OCI-LY3 (cell line): ENCODE measurements around the gene TULP4.
A peak's percentile ranks its signal among the peaks of the same experiment; 100 is the strongest.

Experiments used
- H2AFZ ChIP-seq: fragments of 200-600, 300-600 bp; shearing (Covaris generic); 2 replicates; pipeline ENCODE4 v1.6.0; 2014; ENCODE audit warnings: antibody characterized with exemption, low read depth, low read length
- H3K27ac ChIP-seq: fragments of 200-600, 300-600 bp; sonication (generic); 2 replicates; pipeline ENCODE4 v1.5.1; 2014; ENCODE audit warnings: mild to moderate bottlenecking, low read length, moderate library complexity, mixed read lengths
- H3K27me3 ChIP-seq: fragments of 200-600, 300-600 bp; sonication (generic); 2 replicates; pipeline ENCODE4 v1.6.1; 2014; ENCODE audit warnings: low read depth, low read length, mixed read lengths
- H3K36me3 ChIP-seq: fragments of 200-600, 300-600 bp; sonication (generic); replicated peaks from 2 replicates; pipeline ENCODE3; 2014; ENCODE audit warnings: low read depth, low read length, mixed read lengths
- H3K4me1 ChIP-seq: fragments of 300-600, 200-600 bp; sonication (generic); 2 replicates; pipeline ENCODE4 v1.6.1; 2014; ENCODE audit warnings: low read length, mixed read lengths
- H3K4me2 ChIP-seq: fragments of 200-600, 300-600 bp; sonication (generic); 2 replicates; pipeline ENCODE4 v1.6.1; 2014; ENCODE audit warnings: low read length, mixed read lengths
- H3K4me3 ChIP-seq: fragments of 300-600, 200-600 bp; sonication (generic); 2 replicates; pipeline ENCODE4 v1.5.1; 2014; ENCODE audit warnings: antibody characterized with exemption, mild to moderate bottlenecking, low read length, moderate library complexity
- H3K79me2 ChIP-seq: fragments of 300-600, 200-600 bp; shearing (Covaris generic); 2 replicates; pipeline ENCODE4 v1.6.1; 2014; ENCODE audit warnings: mild to moderate bottlenecking, low read length, mixed read lengths
- H3K9ac ChIP-seq: fragments of 300-600, 200-600 bp; shearing (Covaris generic); 2 replicates; pipeline ENCODE4 v1.6.0; 2014; ENCODE audit warnings: mild to moderate bottlenecking, low read length, moderate library complexity
- H3K9me3 ChIP-seq: fragments of 200-600, 300-600 bp; shearing (Covaris generic); 2 replicates; pipeline ENCODE4 v1.6.1; 2014; ENCODE audit warnings: low read length, mixed read lengths; ENCODE audit not compliant: insufficient read depth
- H4K20me1 ChIP-seq: fragments of 200-600, 300-600 bp; sonication (generic); 2 replicates; pipeline ENCODE4 v1.6.1; 2016; ENCODE audit warnings: low read length, mixed read lengths; ENCODE audit not compliant: insufficient read depth
- EZH2phosphoT487 ChIP-seq: fragments of 200-600 bp; shearing (Covaris generic); IDR thresholded peaks from 2 replicates; pipeline ENCODE4 v1.6.1; 2018; ENCODE audit warnings: antibody characterized with exemption, mixed run types, low read depth
- TF ChIP-seq, protein P1 (sequence below): fragments of 200-600, 300-600 bp; sonication (generic); IDR thresholded peaks from 2 replicates; pipeline ENCODE4 v1.5.1; 2014; ENCODE audit warnings: antibody characterized with exemption, low read length, low read depth

The TULP4 gene

DNA sequence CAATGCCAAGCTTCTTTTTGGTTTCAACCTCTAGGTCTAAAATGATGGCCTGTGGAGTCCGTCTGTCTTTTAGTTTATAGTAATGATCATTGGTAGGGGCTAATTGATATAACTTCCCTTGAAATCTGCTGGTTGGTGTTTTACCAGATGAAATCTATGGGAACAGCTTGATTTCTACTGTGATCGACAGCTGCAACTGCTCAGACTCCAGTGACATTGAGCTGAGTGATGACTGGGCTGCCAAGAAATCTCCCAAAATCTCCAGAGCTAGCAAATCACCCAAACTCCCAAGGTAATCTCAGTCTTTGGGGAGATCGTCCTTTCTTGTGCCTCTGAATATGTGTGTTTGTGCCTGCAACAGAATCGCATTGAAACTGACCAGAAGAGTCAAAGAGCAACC lies 177.2 kb downstream of the TULP4 start:
- no peak overlapping the region for H3K4me2 ChIP-seq
- no peak overlapping the region for H2AFZ ChIP-seq
- no peak overlapping the region for H3K9ac ChIP-seq
- H3K4me1 ChIP-seq = no peaks in the 10 kb centered on the region
- TF ChIP-seq, protein P1, sequence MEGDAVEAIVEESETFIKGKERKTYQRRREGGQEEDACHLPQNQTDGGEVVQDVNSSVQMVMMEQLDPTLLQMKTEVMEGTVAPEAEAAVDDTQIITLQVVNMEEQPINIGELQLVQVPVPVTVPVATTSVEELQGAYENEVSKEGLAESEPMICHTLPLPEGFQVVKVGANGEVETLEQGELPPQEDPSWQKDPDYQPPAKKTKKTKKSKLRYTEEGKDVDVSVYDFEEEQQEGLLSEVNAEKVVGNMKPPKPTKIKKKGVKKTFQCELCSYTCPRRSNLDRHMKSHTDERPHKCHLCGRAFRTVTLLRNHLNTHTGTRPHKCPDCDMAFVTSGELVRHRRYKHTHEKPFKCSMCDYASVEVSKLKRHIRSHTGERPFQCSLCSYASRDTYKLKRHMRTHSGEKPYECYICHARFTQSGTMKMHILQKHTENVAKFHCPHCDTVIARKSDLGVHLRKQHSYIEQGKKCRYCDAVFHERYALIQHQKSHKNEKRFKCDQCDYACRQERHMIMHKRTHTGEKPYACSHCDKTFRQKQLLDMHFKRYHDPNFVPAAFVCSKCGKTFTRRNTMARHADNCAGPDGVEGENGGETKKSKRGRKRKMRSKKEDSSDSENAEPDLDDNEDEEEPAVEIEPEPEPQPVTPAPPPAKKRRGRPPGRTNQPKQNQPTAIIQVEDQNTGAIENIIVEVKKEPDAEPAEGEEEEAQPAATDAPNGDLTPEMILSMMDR = no peak
- no peak for TF ChIP-seq EZH2phosphoT487
- H4K20me1 ChIP-seq = no peaks in the 10 kb centered on the region
- no peaks in the 10 kb centered on the region for H3K36me3 ChIP-seq
- H3K79me2 ChIP-seq = no peaks in the 10 kb centered on the region
- no peak overlapping the region for H3K4me3 ChIP-seq
- no peaks in the 10 kb centered on the region for H3K27me3 ChIP-seq
- no peaks in the 10 kb centered on the region for H3K9me3 ChIP-seq
- H3K27ac ChIP-seq = no peak overlapping the region

DNA sequence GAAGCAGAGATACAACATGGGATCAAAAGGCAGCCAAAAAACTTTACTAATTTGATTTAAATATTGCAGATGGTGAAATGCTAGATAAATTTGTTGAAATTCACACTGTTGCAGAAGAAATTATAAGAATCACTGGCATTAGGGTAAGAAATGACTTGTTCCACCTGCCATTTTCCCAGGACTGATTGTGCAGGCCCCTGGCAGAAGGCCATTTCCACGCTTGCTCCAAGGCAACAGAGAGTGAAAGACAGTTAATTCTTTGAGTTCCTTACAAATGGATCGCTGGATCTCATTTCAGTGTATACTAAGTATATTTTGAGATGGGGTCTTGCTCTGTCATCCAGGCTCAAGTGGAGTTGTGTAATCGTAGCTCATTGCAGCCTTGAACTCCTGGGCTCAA lies 180.6 kb downstream of the TULP4 start:
- Histone ChIP-seq H3K4me1 (no peaks in the 10 kb centered on the region), H3K4me2 (no peak overlapping the region), H3K36me3 (no peaks in the 10 kb centered on the region), H3K9ac (no peak overlapping the region), H3K27ac (no peak overlapping the region), H3K9me3 (no peaks in the 10 kb centered on the region), H2AFZ (no peak overlapping the region), H3K79me2 (no peaks in the 10 kb centered on the region), H3K4me3 (no peak overlapping the region), H3K27me3 (no peaks in the 10 kb centered on the region), H4K20me1 (no peaks in the 10 kb centered on the region)
- no peak for TF ChIP-seq EZH2phosphoT487
- TF ChIP-seq, protein P1 = no peak

DNA sequence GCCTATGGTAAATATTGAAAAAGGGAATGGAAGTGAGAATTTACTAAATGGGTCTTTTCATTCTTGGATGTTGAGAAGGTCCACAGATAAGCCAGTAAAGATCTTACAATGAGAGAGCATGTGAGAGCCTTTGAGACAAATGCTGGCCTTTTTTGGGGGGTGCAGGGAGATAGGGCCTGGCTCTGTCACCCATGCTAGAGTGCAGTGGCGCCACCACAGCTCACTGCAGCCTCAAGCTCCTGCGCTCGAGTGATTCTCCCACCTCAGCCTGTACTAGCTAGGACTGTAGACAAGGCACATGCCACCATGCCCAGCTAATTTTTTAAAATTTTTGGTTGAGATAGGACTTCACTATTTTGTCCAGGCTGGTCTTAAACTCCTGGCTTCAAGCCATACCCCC lies 184.4 kb downstream of the TULP4 start:
- H3K9ac ChIP-seq = no peak overlapping the region
- no peaks in the 10 kb centered on the region for H3K4me1 ChIP-seq
- H3K9me3 ChIP-seq = no peaks in the 10 kb centered on the region
- H3K4me2 ChIP-seq = no peak overlapping the region
- H3K27me3 ChIP-seq = no peaks in the 10 kb centered on the region
- no peaks in the 10 kb centered on the region for H3K79me2 ChIP-seq
- H2AFZ ChIP-seq = no peak overlapping the region
- no peaks in the 10 kb centered on the region for H3K36me3 ChIP-seq
- no peak overlapping the region for H3K4me3 ChIP-seq
- no peak overlapping the region for H3K27ac ChIP-seq
- H4K20me1 ChIP-seq = no peaks in the 10 kb centered on the region
- TF ChIP-seq EZH2phosphoT487 = no peak
- TF ChIP-seq, protein P1 = peak; percentile 27

DNA sequence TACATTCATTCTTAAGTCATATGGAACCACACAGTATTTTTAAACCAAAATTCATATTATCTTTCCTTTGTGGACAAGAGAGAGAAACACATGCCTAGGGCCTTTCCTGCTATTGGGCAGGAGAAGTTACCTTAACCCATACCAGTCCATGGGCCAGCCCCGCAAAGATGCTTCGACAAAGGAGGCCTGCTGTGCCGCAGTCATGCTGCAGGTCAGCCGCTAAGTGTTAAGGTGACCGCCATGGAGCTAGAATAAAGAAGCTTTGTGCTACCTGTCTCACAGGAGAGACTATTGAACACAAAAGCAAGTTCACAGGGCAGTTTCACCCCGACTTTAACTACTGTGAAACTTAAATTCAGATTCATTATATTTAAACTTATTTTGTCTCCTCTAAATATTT lies 185.4 kb downstream of the TULP4 start:
- no peak overlapping the region for H3K4me3 ChIP-seq
- H3K9ac ChIP-seq = no peak overlapping the region
- no peaks in the 10 kb centered on the region for H3K9me3 ChIP-seq
- no peaks in the 10 kb centered on the region for H3K27me3 ChIP-seq
- no peaks in the 10 kb centered on the region for H3K79me2 ChIP-seq
- no peak overlapping the region for H2AFZ ChIP-seq
- H3K4me1 ChIP-seq = no peaks in the 10 kb centered on the region
- TF ChIP-seq, protein P1 = no peak
- no peak for TF ChIP-seq EZH2phosphoT487
- no peaks in the 10 kb centered on the region for H4K20me1 ChIP-seq
- no peaks in the 10 kb centered on the region for H3K36me3 ChIP-seq
- H3K4me2 ChIP-seq = no peak overlapping the region
- no peak overlapping the region for H3K27ac ChIP-seq
